Measurements from ENCODE around the gene HDAC10. TPM values are rescaled to one million over a fixed set of nuclear protein-coding genes. Genes with fewer than 3 reads are reported as not detected.
A peak's percentile ranks its signal among the peaks of the same experiment; 100 is the strongest.

HDAC10 gene
- 19.8 and 48.9 TPM in 2 replicates for total RNA-seq

GRCh38 chr22:50250555-50251476 is at the start of gene HDAC10:
Gene HDAC10, minus strand, starts transcription at chr22:50251265. Its CDS starts 233 bp downstream, at chr22:50251032.
- peak; percentile 19 for DNase-seq (ENCODE audit: low read depth)

- no peak for DNase-seq (ENCODE audit: low read depth)
Observed at GRCh38 chr22:50300620-50301257, 49.7 kb upstream of the HDAC10 start.

- DNase-seq (ENCODE audit: low read depth): no peak
Observed at GRCh38 chr22:50299785-50300619, 48.9 kb upstream of the HDAC10 start.

GRCh38 chr22:50298937-50299784 is 48.1 kb upstream of the HDAC10 start:
- no peak for DNase-seq (ENCODE audit: low read depth)

GRCh38 chr22:50298266-50298637 is 47.2 kb upstream of the HDAC10 start:
- no peak for DNase-seq (ENCODE audit: low read depth)

GRCh38 chr22:50297510-50298265 is 46.6 kb upstream of the HDAC10 start:
- no peak for DNase-seq (ENCODE audit: low read depth)

GRCh38 chr22:50296658-50297490 is 45.8 kb upstream of the HDAC10 start:
- DNase-seq (ENCODE audit: low read depth): no peak

- DNase-seq (ENCODE audit: low read depth): no peak
Observed at GRCh38 chr22:50294319-50294656, 43.2 kb upstream of the HDAC10 start.

GRCh38 chr22:50293441-50294318 is 42.6 kb upstream of the HDAC10 start:
- peak; percentile 68 for DNase-seq (ENCODE audit: low read depth)

- DNase-seq (ENCODE audit: low read depth): peak; percentile 61
Observed at GRCh38 chr22:50292643-50293440, 41.8 kb upstream of the HDAC10 start.

- no peak for DNase-seq (ENCODE audit: low read depth)
Observed at GRCh38 chr22:50289942-50290630, 39.0 kb upstream of the HDAC10 start.

GRCh38 chr22:50289151-50289941 is 38.3 kb upstream of the HDAC10 start:
- DNase-seq (ENCODE audit: low read depth): no peak

- DNase-seq (ENCODE audit: low read depth): no peak
Observed at GRCh38 chr22:50287731-50288130, 36.7 kb upstream of the HDAC10 start.

- DNase-seq (ENCODE audit: low read depth): no peak
Observed at GRCh38 chr22:50286701-50287318, 35.7 kb upstream of the HDAC10 start.

- DNase-seq (ENCODE audit: low read depth): no peak
Observed at GRCh38 chr22:50286275-50286674, 35.2 kb upstream of the HDAC10 start.
